H1 (cell line): ENCODE measurements around the gene COL8A1. TPM values are rescaled to one million over a fixed set of nuclear protein-coding genes. Genes with fewer than 3 reads are reported as not detected.

Experiments used
- CEBPB ChIP-seq: IDR thresholded peaks from 2 replicates; pipeline ENCODE4 v1.6.1; 2012; ENCODE audit warnings: low read depth, low read length
- HDAC2 ChIP-seq, 2 experiments: fragments of 300-600 bp in 1 of 2; sonication (generic) in 1 of 2; IDR thresholded peaks; 2 replicates each; pipeline ENCODE4 v1.6.1; 2011 to 2012; ENCODE audit warnings: low read depth in 2 of 2, low read length in 2 of 2, mild to moderate bottlenecking in 2 of 2, moderate library complexity in 2 of 2, borderline replicate concordance in 1 of 2, inconsistent platforms in 1 of 2
- polyA plus RNA-seq, 7 experiments: library from polyadenylated mRNA; depleted of rRNA in 3 of 7; stranded (reverse) in 5 of 7; unstranded in 2 of 7; fragments of >200 nt in 5 of 7; fragments of 200-250 nt in 2 of 7; gene quantifications; 1 replicate in 5 of 7; 2 replicates in 1 of 7; 4 replicates in 1 of 7; pipeline versions ENCODE4 v1.2.1 to v1.2.3, GENCODE V29; 2011 to 2013; ENCODE audit warnings: missing spikeins in 2 of 7, mixed read lengths in 2 of 7
- total RNA-seq: library from RNA; stranded (reverse); fragmentation: NEBNext Ultra II Directional; extraction: Animal tissue kit (Norgen Biotek cat#: 25700); gene quantifications from 2 replicates; pipeline ENCODE4 v1.2.1, GENCODE V29; 2021
- TF ChIP-seq, protein P1 (sequence below), 3 experiments: IDR thresholded peaks; 1 replicate in 2 of 3; 2 replicates in 1 of 3; pipeline versions ENCODE4 v1.5.1 to v1.6.1; 2011; ENCODE audit warnings: low read length in 3 of 3, mild to moderate bottlenecking in 3 of 3, inconsistent platforms in 2 of 3, low read depth in 1 of 3, moderate library complexity in 1 of 3; ENCODE audit not compliant: insufficient read depth in 1 of 3; ENCODE audit errors: control extremely low read depth in 1 of 3

COL8A1 gene
- total and polyA plus RNA-seq, 2 of the 8 experiments (the other 6 are each of a cell fraction or from before 2014, with no cell fraction given): 0.21 to 1.2 TPM

- TF ChIP-seq, protein P1, sequence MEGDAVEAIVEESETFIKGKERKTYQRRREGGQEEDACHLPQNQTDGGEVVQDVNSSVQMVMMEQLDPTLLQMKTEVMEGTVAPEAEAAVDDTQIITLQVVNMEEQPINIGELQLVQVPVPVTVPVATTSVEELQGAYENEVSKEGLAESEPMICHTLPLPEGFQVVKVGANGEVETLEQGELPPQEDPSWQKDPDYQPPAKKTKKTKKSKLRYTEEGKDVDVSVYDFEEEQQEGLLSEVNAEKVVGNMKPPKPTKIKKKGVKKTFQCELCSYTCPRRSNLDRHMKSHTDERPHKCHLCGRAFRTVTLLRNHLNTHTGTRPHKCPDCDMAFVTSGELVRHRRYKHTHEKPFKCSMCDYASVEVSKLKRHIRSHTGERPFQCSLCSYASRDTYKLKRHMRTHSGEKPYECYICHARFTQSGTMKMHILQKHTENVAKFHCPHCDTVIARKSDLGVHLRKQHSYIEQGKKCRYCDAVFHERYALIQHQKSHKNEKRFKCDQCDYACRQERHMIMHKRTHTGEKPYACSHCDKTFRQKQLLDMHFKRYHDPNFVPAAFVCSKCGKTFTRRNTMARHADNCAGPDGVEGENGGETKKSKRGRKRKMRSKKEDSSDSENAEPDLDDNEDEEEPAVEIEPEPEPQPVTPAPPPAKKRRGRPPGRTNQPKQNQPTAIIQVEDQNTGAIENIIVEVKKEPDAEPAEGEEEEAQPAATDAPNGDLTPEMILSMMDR (IDR thresholded peaks at IDR 0.05; ENCODE audit: control extremely low read depth in 1 of 3, insufficient read depth in 1 of 3, low read depth in 1 of 3, low read length in 3 of 3): peak; percentile 55 to 78 (median 72)
- TF ChIP-seq HDAC2 (IDR thresholded peaks at IDR 0.05; ENCODE audit: borderline replicate concordance in 1 of 2, low read depth in 2 of 2, low read length in 2 of 2) (no peak), CEBPB (no peak)
Observed at GRCh38 chr3:99645277-99646106, 7.1 kb downstream of the COL8A1 start (continued).
